Uterus (tissue), 4 donors: Measurements from ENCODE around the gene SNAP29. TPM values are rescaled to one million over a fixed set of nuclear protein-coding genes. Genes with fewer than 3 reads are reported as not detected.
A peak's percentile ranks its signal among the peaks of the same experiment; 100 is the strongest.
"Not testable (repeated sequence)": the region's sequence is repeated elsewhere in the genome, so short reads cannot be mapped to it uniquely, and the experiment has no call there.

Experiments
- DNase-seq, 2 donors: peaks; one replicate each; pipeline ENCODE4 v3.0.0-alpha.2; 2019 to 2020
- H3K27ac ChIP-seq, 2 donors: fragments of 200-600 bp; sonication (generic); 1 replicate in 1 of 2; 2 replicates in 1 of 2; pipeline ENCODE4 v1.5.1; 2016 to 2018
- H3K27me3 ChIP-seq, 2 donors: fragments of 200-600 bp; sonication (generic); one replicate each; pipeline ENCODE4 v1.5.1; 2018 to 2019; ENCODE audit warnings: control low read depth in 1 of 2
- H3K36me3 ChIP-seq, 2 donors: fragments of 200-600 bp; sonication (generic); one replicate each; pipeline ENCODE4 v1.5.1; 2019; ENCODE audit warnings: control low read depth in 1 of 2
- H3K4me1 ChIP-seq, 2 donors: fragments of 200-600 bp; sonication (generic); one replicate each; pipeline ENCODE4 v1.5.1; 2018 to 2019; ENCODE audit warnings: control low read depth in 1 of 2
- H3K4me3 ChIP-seq, 2 donors: fragments of 200-600 bp; sonication (generic); 1 replicate in 1 of 2; 2 replicates in 1 of 2; pipeline ENCODE4 v1.5.1; 2018 to 2019; ENCODE audit warnings: mild to moderate bottlenecking in 1 of 2
- H3K9me3 ChIP-seq, 2 donors: fragments of 200-600 bp; sonication (generic); one replicate each; pipeline ENCODE4 v1.5.1; 2019; ENCODE audit warnings: control low read depth in 1 of 2
- CTCF ChIP-seq, 4 experiments: fragments of 200-600 bp in 2 of 4; fragments of 450-650 bp in 2 of 4; sonication (generic) in 2 of 4; IDR thresholded peaks; one replicate each; pipeline ENCODE4 v1.5.1; 2016 to 2019; ENCODE audit warnings: antibody characterized with exemption in 4 of 4, mild to moderate bottlenecking in 2 of 4, moderate library complexity in 1 of 4
- POLR2A ChIP-seq, 2 donors: fragments of 450-650 bp; IDR thresholded peaks; one replicate each; pipeline ENCODE4 v1.6.1; 2016; ENCODE audit warnings: antibody characterized with exemption in 2 of 2, mild to moderate bottlenecking in 1 of 2, moderate library complexity in 1 of 2
- intact Hi-C: fragments of 100-400 bp; cut with DNase I; formaldehyde crosslinking; loops from one replicate; pipeline ENCODE4 v1.15.1; 2023; ENCODE audit warnings: low total_unique reads
- total RNA-seq, 4 donors: library from RNA; depleted of rRNA in 3 of 4; stranded (reverse); fragments of >200 nt in 3 of 4; gene quantifications; one replicate each; pipeline versions ENCODE4 v1.1.0 to v1.2.4, GENCODE V29; 2014 to 2023
- donor health status: DM: yes; HTN: yes; CAD: no.

Gene SNAP29
- total RNA-seq, 4 donors from 2014 or later, result 5.3 to 33.5 (median 13.1) TPM

GRCh38 chr22:20904008-20904979 lies 45.5 kb downstream of the SNAP29 start:
- DNase-seq, result peak; percentile 28 to 55
- no peak overlapping the region for H3K4me3 ChIP-seq
- no peaks in the 10 kb centered on the region for H3K9me3 ChIP-seq
- H3K36me3 ChIP-seq, result no peaks in the 10 kb centered on the region
- H3K4me1 ChIP-seq, result no peaks in the 10 kb centered on the region
- intact Hi-C loops, result no loop called here
- peak overlapping the region in 1 of 2 donors; percentile 21 for H3K27ac ChIP-seq
- no peaks in the 10 kb centered on the region for H3K27me3 ChIP-seq
- TF ChIP-seq POLR2A (IDR thresholded peaks at IDR 0.05) (no peak), CTCF (IDR thresholded peaks at IDR 0.05) (no peak)

- Histone ChIP-seq H3K9me3 (no peaks in the 10 kb centered on the region), H3K27ac (peak overlapping the region in 1 of 2 donors; percentile 21), H3K27me3 (no peaks in the 10 kb centered on the region), H3K36me3 (no peaks in the 10 kb centered on the region), H3K4me1 (no peaks in the 10 kb centered on the region), H3K4me3 (no peak overlapping the region)
- no peak for DNase-seq
- intact Hi-C loops, result no loop called here
- TF ChIP-seq POLR2A (IDR thresholded peaks at IDR 0.05) (no peak), CTCF (IDR thresholded peaks at IDR 0.05) (no peak)
Observed at GRCh38 chr22:20904980-20905355, 46.2 kb downstream of the SNAP29 start.

GRCh38 chr22:20905415-20906386 lies 46.9 kb downstream of the SNAP29 start:
- Histone ChIP-seq H3K27ac (no peak overlapping the region), H3K4me1 (no peaks in the 10 kb centered on the region), H3K9me3 (no peaks in the 10 kb centered on the region), H3K27me3 (no peaks in the 10 kb centered on the region), H3K4me3 (no peak overlapping the region), H3K36me3 (no peaks in the 10 kb centered on the region)
- TF ChIP-seq POLR2A (IDR thresholded peaks at IDR 0.05) (no peak), CTCF (IDR thresholded peaks at IDR 0.05) (no peak)
- DNase-seq, result no peak
- intact Hi-C loops, result no loop called here

GRCh38 chr22:20906387-20906767 lies 47.6 kb downstream of the SNAP29 start:
- intact Hi-C loops, result no loop called here
- Histone ChIP-seq H3K4me3 (no peak overlapping the region), H3K36me3 (no peaks in the 10 kb centered on the region), H3K27me3 (no peaks in the 10 kb centered on the region), H3K4me1 (no peaks in the 10 kb centered on the region), H3K9me3 (no peaks in the 10 kb centered on the region), H3K27ac (no peak overlapping the region)
- no peak for TF ChIP-seq CTCF (IDR thresholded peaks at IDR 0.05)
- TF ChIP-seq POLR2A (IDR thresholded peaks at IDR 0.05), result no peak
- no peak for DNase-seq

- H3K36me3 ChIP-seq, H3K27me3 ChIP-seq, H3K9me3 ChIP-seq, H3K27ac ChIP-seq, H3K4me1 ChIP-seq, intact Hi-C loops, H3K4me3 ChIP-seq, DNase-seq: not testable (repeated sequence)
Observed at GRCh38 chr22:20908717-20909116, 49.9 kb downstream of the SNAP29 start.
